ENCODE results near the gene SCN2A.

SCN2A gene

GRCh38 chr2:165214093-165214492, 25.1 kb upstream of the SCN2A start:
- no peak for DNase-seq
- no peak overlapping the region for H2BK15ac ChIP-seq (replicated peaks; ENCODE audit: low read depth)

GRCh38 chr2:165219481-165219880, 19.7 kb upstream of the SCN2A start:
- Histone ChIP-seq H2AK5ac (ENCODE audit: low read length) (no peak overlapping the region), H3K4me3 (ENCODE audit: low read length) (no peak overlapping the region), H2BK5ac (ENCODE audit: low read length) (no peak overlapping the region), H3K27me3 (ENCODE audit: insufficient read depth, low read length, poor library complexity) (no peaks in the 10 kb centered on the region), H3K56ac (ENCODE audit: low read length) (no peak overlapping the region), H3K4me1 (ENCODE audit: control insufficient read depth, low read depth, low read length) (no peaks in the 10 kb centered on the region), H2BK15ac (replicated peaks; ENCODE audit: low read depth) (no peak overlapping the region), H3K79me1 (ENCODE audit: low read length) (no peaks in the 10 kb centered on the region), H2BK120ac (ENCODE audit: low read depth, low read length) (no peak overlapping the region), H3K18ac (ENCODE audit: low read length) (no peak overlapping the region), H3K4me2 (ENCODE audit: low read length) (no peak overlapping the region), H4K8ac (ENCODE audit: low read depth, low read length) (no peak overlapping the region), H3K27ac (ENCODE audit: low read depth, low read length) (no peak overlapping the region), H3K9ac (ENCODE audit: low read length) (no peak overlapping the region), H4K5ac (ENCODE audit: low read length) (no peak overlapping the region), H3K4ac (ENCODE audit: low read depth, low read length) (no peak overlapping the region), H3K23ac (ENCODE audit: low read length) (no peak overlapping the region), H3K79me2 (ENCODE audit: control insufficient read depth, insufficient read depth, low read length) (no peaks in the 10 kb centered on the region), H3K36me3 (ENCODE audit: control insufficient read depth, insufficient read depth, low read length) (no peaks in the 10 kb centered on the region)
- WGBS (ENCODE audit: extremely low coverage, insufficient coverage, low lambda C conversion rate): no CpG with 5 or more reads among the region's 3 CpGs
- DNase-seq: peak; percentile 26

More at GRCh38 chr2:165214093-165214492, 25.1 kb upstream of the SCN2A start:
- Histone ChIP-seq H3K79me2 (ENCODE audit: control insufficient read depth, insufficient read depth, low read length) (no peaks in the 10 kb centered on the region), H2BK120ac (ENCODE audit: low read depth, low read length) (no peak overlapping the region), H3K4me3 (ENCODE audit: low read length) (no peak overlapping the region), H3K4me2 (ENCODE audit: low read length) (no peak overlapping the region), H3K9ac (ENCODE audit: low read length) (no peak overlapping the region), H3K27ac (ENCODE audit: low read depth, low read length) (no peak overlapping the region), H3K4ac (ENCODE audit: low read depth, low read length) (no peak overlapping the region), H2AK5ac (ENCODE audit: low read length) (no peak overlapping the region), H3K56ac (ENCODE audit: low read length) (no peak overlapping the region), H3K36me3 (ENCODE audit: control insufficient read depth, insufficient read depth, low read length) (no peaks in the 10 kb centered on the region), H3K23ac (ENCODE audit: low read length) (no peak overlapping the region), H2BK5ac (ENCODE audit: low read length) (no peak overlapping the region), H3K27me3 (ENCODE audit: insufficient read depth, low read length, poor library complexity) (no peaks in the 10 kb centered on the region), H4K8ac (ENCODE audit: low read depth, low read length) (no peak overlapping the region), H3K4me1 (ENCODE audit: control insufficient read depth, low read depth, low read length) (no peaks in the 10 kb centered on the region), H3K18ac (ENCODE audit: low read length) (no peak overlapping the region), H4K5ac (ENCODE audit: low read length) (no peak overlapping the region), H3K79me1 (ENCODE audit: low read length) (no peaks in the 10 kb centered on the region)
- WGBS (ENCODE audit: extremely low coverage, insufficient coverage, low lambda C conversion rate): no CpG with 5 or more reads among the region's 1 CpG

GRCh38 chr2:165224941-165225340, 14.3 kb upstream of the SCN2A start:
- Histone ChIP-seq H3K4me3 (ENCODE audit: low read length) (no peak overlapping the region), H3K4me1 (ENCODE audit: control insufficient read depth, low read depth, low read length) (no peaks in the 10 kb centered on the region), H4K5ac (ENCODE audit: low read length) (no peak overlapping the region), H3K23ac (ENCODE audit: low read length) (no peak overlapping the region), H3K18ac (ENCODE audit: low read length) (no peak overlapping the region), H2BK120ac (ENCODE audit: low read depth, low read length) (no peak overlapping the region), H2BK5ac (ENCODE audit: low read length) (no peak overlapping the region), H3K27ac (ENCODE audit: low read depth, low read length) (no peak overlapping the region), H2AK5ac (ENCODE audit: low read length) (no peak overlapping the region), H3K9ac (ENCODE audit: low read length) (no peak overlapping the region), H2BK15ac (replicated peaks; ENCODE audit: low read depth) (no peak overlapping the region), H3K27me3 (ENCODE audit: insufficient read depth, low read length, poor library complexity) (no peaks in the 10 kb centered on the region), H3K36me3 (ENCODE audit: control insufficient read depth, insufficient read depth, low read length) (no peaks in the 10 kb centered on the region), H3K4ac (ENCODE audit: low read depth, low read length) (no peak overlapping the region), H3K79me2 (ENCODE audit: control insufficient read depth, insufficient read depth, low read length) (no peaks in the 10 kb centered on the region), H3K4me2 (ENCODE audit: low read length) (no peak overlapping the region), H3K79me1 (ENCODE audit: low read length) (no peaks in the 10 kb centered on the region), H4K8ac (ENCODE audit: low read depth, low read length) (no peak overlapping the region), H3K56ac (ENCODE audit: low read length) (no peak overlapping the region)
- WGBS (ENCODE audit: extremely low coverage, insufficient coverage, low lambda C conversion rate): no CpG with 5 or more reads among the region's 1 CpG
- DNase-seq: no peak

GRCh38 chr2:165227571-165227970, 11.6 kb upstream of the SCN2A start:
- Histone ChIP-seq H3K79me2 (ENCODE audit: control insufficient read depth, insufficient read depth, low read length) (no peaks in the 10 kb centered on the region), H2AK5ac (ENCODE audit: low read length) (no peak overlapping the region), H3K9ac (ENCODE audit: low read length) (no peak overlapping the region), H3K36me3 (ENCODE audit: control insufficient read depth, insufficient read depth, low read length) (no peaks in the 10 kb centered on the region), H3K4me3 (ENCODE audit: low read length) (no peak overlapping the region), H3K79me1 (ENCODE audit: low read length) (no peaks in the 10 kb centered on the region), H3K4ac (ENCODE audit: low read depth, low read length) (no peak overlapping the region), H3K4me2 (ENCODE audit: low read length) (no peak overlapping the region), H2BK5ac (ENCODE audit: low read length) (no peak overlapping the region), H3K27ac (ENCODE audit: low read depth, low read length) (no peak overlapping the region), H4K8ac (ENCODE audit: low read depth, low read length) (no peak overlapping the region), H2BK120ac (ENCODE audit: low read depth, low read length) (no peak overlapping the region), H4K5ac (ENCODE audit: low read length) (no peak overlapping the region), H3K56ac (ENCODE audit: low read length) (no peak overlapping the region), H3K27me3 (ENCODE audit: insufficient read depth, low read length, poor library complexity) (no peaks in the 10 kb centered on the region), H3K18ac (ENCODE audit: low read length) (no peak overlapping the region), H2BK15ac (replicated peaks; ENCODE audit: low read depth) (no peak overlapping the region), H3K4me1 (ENCODE audit: control insufficient read depth, low read depth, low read length) (no peaks in the 10 kb centered on the region), H3K23ac (ENCODE audit: low read length) (no peak overlapping the region)
- DNase-seq: no peak
- no CpG with 5 or more reads among the region's 1 CpG for WGBS (ENCODE audit: extremely low coverage, insufficient coverage, low lambda C conversion rate)

- no CpG with 5 or more reads among the region's 2 CpGs for WGBS (ENCODE audit: extremely low coverage, insufficient coverage, low lambda C conversion rate)
- H3K4ac ChIP-seq (ENCODE audit: low read depth, low read length): no peak overlapping the region
- no peaks in the 10 kb centered on the region for H3K79me2 ChIP-seq (ENCODE audit: control insufficient read depth, insufficient read depth, low read length)
Measured at GRCh38 chr2:165237056-165237455, 2.2 kb upstream of the SCN2A start.

GRCh38 chr2:165238295-165238694, 919 bp upstream of the SCN2A start:
- H3K4me2 ChIP-seq (ENCODE audit: low read length): no peak overlapping the region
- H2BK5ac ChIP-seq (ENCODE audit: low read length): no peak overlapping the region
- H4K8ac ChIP-seq (ENCODE audit: low read depth, low read length): no peak overlapping the region
- H3K4ac ChIP-seq (ENCODE audit: low read depth, low read length): no peak overlapping the region
- no peak overlapping the region for H3K23ac ChIP-seq (ENCODE audit: low read length)
- H3K79me2 ChIP-seq (ENCODE audit: control insufficient read depth, insufficient read depth, low read length): no peaks in the 10 kb centered on the region
- no peaks in the 10 kb centered on the region for H3K4me1 ChIP-seq (ENCODE audit: control insufficient read depth, low read depth, low read length)
- H2BK15ac ChIP-seq (replicated peaks; ENCODE audit: low read depth): no peak overlapping the region
- peak; percentile 40 for DNase-seq
- no peak overlapping the region for H2BK120ac ChIP-seq (ENCODE audit: low read depth, low read length)
- H3K27me3 ChIP-seq (ENCODE audit: insufficient read depth, low read length, poor library complexity): no peaks in the 10 kb centered on the region
- H2AK5ac ChIP-seq (ENCODE audit: low read length): no peak overlapping the region
- H3K27ac ChIP-seq (ENCODE audit: low read depth, low read length): no peak overlapping the region
- no peak overlapping the region for H3K4me3 ChIP-seq (ENCODE audit: low read length)
- no peak overlapping the region for H3K9ac ChIP-seq (ENCODE audit: low read length)
- H3K36me3 ChIP-seq (ENCODE audit: control insufficient read depth, insufficient read depth, low read length): no peaks in the 10 kb centered on the region
- H3K79me1 ChIP-seq (ENCODE audit: low read length): no peaks in the 10 kb centered on the region
- H3K18ac ChIP-seq (ENCODE audit: low read length): no peak overlapping the region
- H4K5ac ChIP-seq (ENCODE audit: low read length): no peak overlapping the region
- no peak overlapping the region for H3K56ac ChIP-seq (ENCODE audit: low read length)
- no CpG with 5 or more reads among the region's 3 CpGs for WGBS (ENCODE audit: extremely low coverage, insufficient coverage, low lambda C conversion rate)

More at GRCh38 chr2:165237056-165237455, 2.2 kb upstream of the SCN2A start:
- H3K27ac ChIP-seq (ENCODE audit: low read depth, low read length): no peak overlapping the region
- no peak overlapping the region for H2BK15ac ChIP-seq (replicated peaks; ENCODE audit: low read depth)
- H3K23ac ChIP-seq (ENCODE audit: low read length): no peak overlapping the region
- DNase-seq: no peak
- no peak overlapping the region for H3K18ac ChIP-seq (ENCODE audit: low read length)
- H3K4me1 ChIP-seq (ENCODE audit: control insufficient read depth, low read depth, low read length): no peaks in the 10 kb centered on the region
- H2AK5ac ChIP-seq (ENCODE audit: low read length): no peak overlapping the region
- no peak overlapping the region for H3K4me3 ChIP-seq (ENCODE audit: low read length)
- H4K5ac ChIP-seq (ENCODE audit: low read length): no peak overlapping the region
- H3K27me3 ChIP-seq (ENCODE audit: insufficient read depth, low read length, poor library complexity): no peaks in the 10 kb centered on the region
- H3K36me3 ChIP-seq (ENCODE audit: control insufficient read depth, insufficient read depth, low read length): no peaks in the 10 kb centered on the region
- no peaks in the 10 kb centered on the region for H3K79me1 ChIP-seq (ENCODE audit: low read length)
- no peak overlapping the region for H4K8ac ChIP-seq (ENCODE audit: low read depth, low read length)
- no peak overlapping the region for H3K56ac ChIP-seq (ENCODE audit: low read length)
- no peak overlapping the region for H3K9ac ChIP-seq (ENCODE audit: low read length)
- H3K4me2 ChIP-seq (ENCODE audit: low read length): no peak overlapping the region
- H2BK120ac ChIP-seq (ENCODE audit: low read depth, low read length): no peak overlapping the region
- H2BK5ac ChIP-seq (ENCODE audit: low read length): no peak overlapping the region

All from mesendoderm (in vitro differentiated cells).